Measurements from ENCODE around the gene HNRNPD.
"Not testable (repeated sequence)": the region's sequence is repeated elsewhere in the genome, so short reads cannot be mapped to it uniquely, and the experiment has no call there.

Gene HNRNPD

GRCh38 chr4:82371497-82371896, 2.3 kb downstream of the HNRNPD start:
- Histone ChIP-seq H3K9ac (ENCODE audit: low read depth, low read length) (peak overlapping the region; percentile 99), H3K4me1 (ENCODE audit: control insufficient read depth, insufficient read depth, low read length) (peaks cover 37% of the 10 kb centered on the region)

DNA sequence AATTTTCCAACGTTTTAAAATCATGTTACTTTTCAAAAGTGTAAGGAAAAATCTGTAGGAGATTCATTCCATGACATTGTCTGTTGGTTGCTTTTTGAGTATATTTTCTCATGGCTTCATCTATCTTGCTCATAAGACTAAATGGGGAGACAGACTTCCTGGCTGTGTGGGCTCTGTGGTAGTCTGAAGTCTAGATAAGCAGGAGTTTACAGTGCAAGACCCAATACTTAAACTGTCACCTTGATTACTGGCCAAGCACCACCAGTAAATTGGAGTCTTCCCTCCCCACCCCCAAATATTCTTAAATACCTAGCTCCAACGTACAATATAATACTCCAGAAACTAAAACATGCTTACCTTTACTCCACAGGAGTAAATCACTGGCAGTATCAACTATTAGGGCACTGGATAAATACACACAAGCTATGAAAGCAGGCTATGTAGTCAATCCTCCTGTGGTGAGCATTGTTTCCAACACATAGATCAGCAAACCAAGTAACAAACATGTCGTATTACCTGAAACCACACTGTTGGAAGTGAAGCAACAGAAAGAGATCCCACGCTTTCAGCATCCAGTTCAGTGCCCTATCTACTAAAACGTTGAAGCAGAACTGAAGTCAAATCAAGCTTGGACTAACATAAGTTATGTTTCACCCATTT, 6.2 kb downstream of the HNRNPD start:
- Histone ChIP-seq H3K36me3 (ENCODE audit: insufficient read depth, low read length) (peaks cover 46% of the 10 kb centered on the region), H3K4me3 (ENCODE audit: low read length) (no peak overlapping the region), H3K4me2 (ENCODE audit: low read length) (no peak overlapping the region), H3K4me1 (ENCODE audit: control insufficient read depth, insufficient read depth, low read length) (peaks cover 34% of the 10 kb centered on the region), H3K9ac (ENCODE audit: low read depth, low read length) (no peak overlapping the region), H3K27me3 (ENCODE audit: control insufficient read depth, insufficient read depth, low read length) (no peaks in the 10 kb centered on the region), H3K9me3 (replicated peaks; ENCODE audit: low read length) (no peaks in the 10 kb centered on the region)

More at GRCh38 chr4:82371497-82371896, 2.3 kb downstream of the HNRNPD start:
- Histone ChIP-seq H3K36me3 (ENCODE audit: insufficient read depth, low read length) (peaks cover 44% of the 10 kb centered on the region), H3K27me3 (ENCODE audit: control insufficient read depth, insufficient read depth, low read length) (no peaks in the 10 kb centered on the region), H3K9me3 (replicated peaks; ENCODE audit: low read length) (no peaks in the 10 kb centered on the region), H3K4me3 (ENCODE audit: low read length) (peak overlapping the region; percentile 99), H3K4me2 (ENCODE audit: low read length) (peak overlapping the region; percentile 96)

GRCh38 chr4:82366431-82366830, 7.4 kb downstream of the HNRNPD start:
- not testable (repeated sequence) for H3K9ac ChIP-seq (ENCODE audit: low read depth, low read length); H3K4me2 ChIP-seq (ENCODE audit: low read length); H3K27me3 ChIP-seq (ENCODE audit: control insufficient read depth, insufficient read depth, low read length); H3K9me3 ChIP-seq (replicated peaks; ENCODE audit: low read length); H3K4me3 ChIP-seq (ENCODE audit: low read length)
- H3K4me1 ChIP-seq (ENCODE audit: control insufficient read depth, insufficient read depth, low read length) = peaks cover 38% of the 10 kb centered on the region
- H3K36me3 ChIP-seq (ENCODE audit: insufficient read depth, low read length) = peaks cover 39% of the 10 kb centered on the region

DNA sequence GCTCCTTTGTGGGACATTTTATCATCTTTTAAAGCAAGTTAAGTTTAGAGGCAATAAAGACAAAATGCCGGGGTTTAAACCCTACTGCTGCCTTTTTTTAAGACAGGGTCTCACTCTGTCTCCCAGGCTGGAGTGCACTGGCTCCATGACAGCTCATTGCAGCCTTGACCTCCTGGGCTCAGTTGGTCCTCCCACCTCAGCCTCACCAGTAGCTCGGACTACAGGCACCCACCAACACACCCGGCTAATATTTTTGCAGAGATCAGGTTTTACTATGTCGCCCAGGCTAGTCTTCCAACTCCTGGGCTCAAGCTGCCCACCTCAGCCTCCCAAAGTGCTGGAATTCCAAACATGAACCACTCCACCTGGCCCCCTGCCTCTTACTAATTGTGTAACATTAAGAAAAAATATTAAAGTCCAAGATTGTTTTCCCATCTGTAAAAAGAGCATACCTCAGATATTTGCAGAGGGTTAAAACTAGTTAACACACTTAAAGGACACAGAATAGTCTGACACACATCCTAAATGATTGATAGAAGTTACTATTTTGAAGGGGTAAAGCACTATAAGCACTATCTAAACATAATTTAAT, 9.8 kb downstream of the HNRNPD start:
- Histone ChIP-seq H3K4me3 (ENCODE audit: low read length) (no peak overlapping the region), H3K9me3 (replicated peaks; ENCODE audit: low read length) (no peaks in the 10 kb centered on the region), H3K4me1 (ENCODE audit: control insufficient read depth, insufficient read depth, low read length) (peaks cover 24% of the 10 kb centered on the region), H3K4me2 (ENCODE audit: low read length) (peak overlapping the region; percentile 18), H3K27me3 (ENCODE audit: control insufficient read depth, insufficient read depth, low read length) (no peaks in the 10 kb centered on the region), H3K9ac (ENCODE audit: low read depth, low read length) (no peak overlapping the region), H3K36me3 (ENCODE audit: insufficient read depth, low read length) (peaks cover 30% of the 10 kb centered on the region)

- Histone ChIP-seq H3K4me1 (ENCODE audit: control insufficient read depth, insufficient read depth, low read length) (peaks cover 12% of the 10 kb centered on the region), H3K4me3 (ENCODE audit: low read length) (no peak overlapping the region), H3K4me2 (ENCODE audit: low read length) (no peak overlapping the region), H3K9me3 (replicated peaks; ENCODE audit: low read length) (no peaks in the 10 kb centered on the region), H3K36me3 (ENCODE audit: insufficient read depth, low read length) (peaks cover 25% of the 10 kb centered on the region), H3K27me3 (ENCODE audit: control insufficient read depth, insufficient read depth, low read length) (no peaks in the 10 kb centered on the region), H3K9ac (ENCODE audit: low read depth, low read length) (no peak overlapping the region)
These were observed 11.2 kb downstream of the HNRNPD start for GRCh38 chr4:82362565-82362964.

GRCh38 chr4:82360298-82361177, 13.3 kb downstream of the HNRNPD start:
- Histone ChIP-seq H3K4me2 (ENCODE audit: low read length) (no peak overlapping the region), H3K9ac (ENCODE audit: low read depth, low read length) (no peak overlapping the region), H3K36me3 (ENCODE audit: insufficient read depth, low read length) (peaks cover 33% of the 10 kb centered on the region), H3K4me3 (ENCODE audit: low read length) (no peak overlapping the region), H3K4me1 (ENCODE audit: control insufficient read depth, insufficient read depth, low read length) (peaks cover 9% of the 10 kb centered on the region), H3K9me3 (replicated peaks; ENCODE audit: low read length) (no peaks in the 10 kb centered on the region), H3K27me3 (ENCODE audit: control insufficient read depth, insufficient read depth, low read length) (no peaks in the 10 kb centered on the region)

- Histone ChIP-seq H3K4me3 (ENCODE audit: low read length) (no peak overlapping the region), H3K9ac (ENCODE audit: low read depth, low read length) (no peak overlapping the region), H3K27me3 (ENCODE audit: control insufficient read depth, insufficient read depth, low read length) (no peaks in the 10 kb centered on the region), H3K4me2 (ENCODE audit: low read length) (no peak overlapping the region), H3K36me3 (ENCODE audit: insufficient read depth, low read length) (peaks cover 49% of the 10 kb centered on the region), H3K9me3 (replicated peaks; ENCODE audit: low read length) (no peaks in the 10 kb centered on the region), H3K4me1 (ENCODE audit: control insufficient read depth, insufficient read depth, low read length) (peaks cover 4% of the 10 kb centered on the region)
These were observed 14.9 kb downstream of the HNRNPD start for GRCh38 chr4:82358847-82359246.

DNA sequence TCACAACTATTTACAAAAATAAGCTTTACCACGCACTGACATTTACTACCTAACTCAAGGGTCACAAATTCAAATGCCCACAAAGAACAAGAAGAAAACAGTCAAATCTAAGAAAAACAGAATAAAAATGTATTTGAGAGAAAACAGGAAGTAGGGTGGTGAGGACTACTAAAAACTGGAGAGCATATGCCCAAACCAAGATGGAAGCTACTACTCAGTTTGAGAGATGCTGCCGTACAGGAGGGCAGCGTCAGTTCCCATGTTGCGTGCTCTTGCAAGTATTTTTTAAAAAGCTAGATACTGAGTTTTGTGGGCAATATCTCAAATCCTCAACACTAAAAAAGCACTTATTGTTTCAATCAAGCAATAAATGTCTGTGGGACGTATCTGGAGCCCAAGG, 16.2 kb downstream of the HNRNPD start:
- H3K4me1 ChIP-seq (ENCODE audit: control insufficient read depth, insufficient read depth, low read length) = peaks cover 4% of the 10 kb centered on the region

DNA sequence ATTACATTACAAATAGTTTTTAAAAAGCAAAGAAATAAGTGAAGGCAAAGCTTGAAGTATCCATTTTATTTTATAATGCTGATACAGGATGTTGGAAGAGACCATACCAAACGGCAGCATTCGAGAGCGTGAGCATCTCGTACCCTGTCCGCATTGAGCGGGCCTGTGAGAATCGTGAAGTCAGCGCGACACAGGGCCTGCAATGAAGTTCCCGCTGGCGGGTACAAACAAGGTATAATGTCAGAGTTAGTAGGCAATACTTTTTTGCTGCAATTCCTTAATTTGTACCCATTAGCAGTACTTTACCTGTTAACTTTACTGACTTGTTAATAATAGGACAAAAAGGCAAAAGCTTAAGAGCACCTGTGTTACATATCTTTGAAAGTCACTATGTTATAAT, 19.0 kb downstream of the HNRNPD start:
- H3K4me1 ChIP-seq (ENCODE audit: control insufficient read depth, insufficient read depth, low read length) = no peaks in the 10 kb centered on the region
- H3K4me3 ChIP-seq (ENCODE audit: low read length) = no peak overlapping the region
- H3K9ac ChIP-seq (ENCODE audit: low read depth, low read length) = no peak overlapping the region
- H3K9me3 ChIP-seq (replicated peaks; ENCODE audit: low read length) = no peaks in the 10 kb centered on the region
- peaks cover 71% of the 10 kb centered on the region for H3K36me3 ChIP-seq (ENCODE audit: insufficient read depth, low read length)
- no peaks in the 10 kb centered on the region for H3K27me3 ChIP-seq (ENCODE audit: control insufficient read depth, insufficient read depth, low read length)
- no peak overlapping the region for H3K4me2 ChIP-seq (ENCODE audit: low read length)

More for the DNA sequence above, 16.2 kb downstream of the HNRNPD start:
- H3K4me3 ChIP-seq (ENCODE audit: low read length) = no peak overlapping the region
- H3K4me2 ChIP-seq (ENCODE audit: low read length) = no peak overlapping the region
- H3K27me3 ChIP-seq (ENCODE audit: control insufficient read depth, insufficient read depth, low read length) = no peaks in the 10 kb centered on the region
- H3K9ac ChIP-seq (ENCODE audit: low read depth, low read length) = no peak overlapping the region
- peaks cover 59% of the 10 kb centered on the region for H3K36me3 ChIP-seq (ENCODE audit: insufficient read depth, low read length)
- no peaks in the 10 kb centered on the region for H3K9me3 ChIP-seq (replicated peaks; ENCODE audit: low read length)

DNA sequence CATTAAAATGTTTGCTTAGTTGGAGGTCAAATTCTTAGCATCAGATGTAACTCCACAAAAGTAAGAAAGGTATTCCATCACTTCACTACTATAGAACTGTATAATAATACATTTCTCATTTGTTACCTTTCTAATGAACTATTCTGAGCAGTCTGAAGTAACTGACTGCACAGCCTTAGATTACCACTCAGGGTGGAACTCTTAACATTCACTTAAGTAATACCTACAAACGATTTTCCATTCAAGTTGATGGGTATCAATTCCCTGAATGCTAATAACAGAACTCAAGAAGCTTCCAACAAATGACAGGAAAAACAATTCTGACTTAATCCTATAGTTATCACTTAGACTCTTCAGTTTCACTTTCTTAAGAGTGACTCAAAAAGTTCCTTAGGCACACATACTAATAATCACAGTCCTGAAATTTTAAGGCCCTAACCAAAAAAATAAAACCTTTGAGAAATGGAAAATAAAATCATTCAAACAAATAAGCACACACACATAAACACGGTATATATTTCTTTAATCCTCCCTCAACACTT, 20.9 kb downstream of the HNRNPD start:
- Histone ChIP-seq H3K9me3 (replicated peaks; ENCODE audit: low read length) (no peaks in the 10 kb centered on the region), H3K4me1 (ENCODE audit: control insufficient read depth, insufficient read depth, low read length) (no peaks in the 10 kb centered on the region), H3K4me3 (ENCODE audit: low read length) (no peak overlapping the region), H3K27me3 (ENCODE audit: control insufficient read depth, insufficient read depth, low read length) (no peaks in the 10 kb centered on the region), H3K9ac (ENCODE audit: low read depth, low read length) (no peak overlapping the region), H3K36me3 (ENCODE audit: insufficient read depth, low read length) (peaks cover 70% of the 10 kb centered on the region), H3K4me2 (ENCODE audit: low read length) (no peak overlapping the region)

GRCh38 chr4:82352118-82352824, 21.5 kb downstream of the HNRNPD start:
- peaks cover 64% of the 10 kb centered on the region for H3K36me3 ChIP-seq (ENCODE audit: insufficient read depth, low read length)
- no peaks in the 10 kb centered on the region for H3K9me3 ChIP-seq (replicated peaks; ENCODE audit: low read length)
- no peak overlapping the region for H3K4me3 ChIP-seq (ENCODE audit: low read length)

More at GRCh38 chr4:82352118-82352824, 21.5 kb downstream of the HNRNPD start:
- Histone ChIP-seq H3K4me2 (ENCODE audit: low read length) (no peak overlapping the region), H3K4me1 (ENCODE audit: control insufficient read depth, insufficient read depth, low read length) (no peaks in the 10 kb centered on the region), H3K9ac (ENCODE audit: low read depth, low read length) (no peak overlapping the region), H3K27me3 (ENCODE audit: control insufficient read depth, insufficient read depth, low read length) (no peaks in the 10 kb centered on the region)
